Mammary epithelial cell (primary cell): Measurements from ENCODE around the gene NELFB.

Source experiments
- EZH2 ChIP-seq: IDR thresholded peaks from 2 replicates; pipeline ENCODE4 v1.6.1; 2012; ENCODE audit warnings: low read length, inconsistent platforms, borderline replicate concordance
- TF ChIP-seq, protein P1 (sequence below), 2 donors: IDR thresholded peaks in 1 of 2; conservative IDR thresholded peaks in 1 of 2; 2 replicates each; pipeline ENCODE4 v1.5.1; 2011 to 2012; ENCODE audit warnings: inconsistent platforms in 2 of 2, low read length in 2 of 2, mild to moderate bottlenecking in 2 of 2, control low read depth in 1 of 2, low read depth in 1 of 2; ENCODE audit not compliant: insufficient read depth in 1 of 2; ENCODE audit errors: extremely low read depth in 1 of 2

DNA sequence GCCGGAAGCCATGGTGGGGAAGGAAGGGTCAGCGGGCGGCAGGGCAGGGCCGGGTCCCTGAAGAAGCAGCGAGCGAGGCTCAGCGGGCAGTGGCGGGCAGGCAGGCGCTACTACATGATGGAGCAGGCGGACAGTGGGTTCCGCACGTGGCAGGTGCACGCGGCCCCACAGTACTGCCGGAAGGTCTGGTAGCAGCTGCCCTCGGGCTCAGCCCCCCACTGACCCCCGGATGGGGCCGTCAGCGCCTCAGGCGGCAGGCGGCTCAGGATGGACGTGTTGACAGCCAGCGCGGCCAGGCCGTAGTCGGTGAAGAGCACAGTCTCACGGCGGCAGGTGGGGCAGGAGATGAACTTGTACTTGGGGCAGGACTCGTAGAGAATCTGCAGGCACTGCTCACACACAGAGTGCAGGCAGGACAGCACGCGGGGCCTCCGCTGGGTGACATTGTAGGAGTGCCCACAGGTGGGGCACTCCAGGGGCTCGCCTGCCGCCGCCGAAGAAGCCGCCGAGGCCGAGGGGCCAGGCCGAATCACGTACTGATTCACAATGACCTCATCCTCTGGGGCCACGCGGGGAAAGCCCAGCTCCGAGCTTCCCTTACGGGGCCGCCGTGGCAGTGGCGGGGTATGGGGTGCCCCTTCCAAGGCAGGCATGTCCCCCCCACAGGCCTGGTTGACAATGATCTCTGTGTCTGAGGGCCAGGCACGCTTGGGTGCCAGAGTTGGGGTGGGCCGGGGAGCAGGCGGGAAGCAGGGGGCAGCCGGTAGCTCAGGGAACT, 34.6 kb upstream of the NELFB start:
- TF ChIP-seq, protein P1, sequence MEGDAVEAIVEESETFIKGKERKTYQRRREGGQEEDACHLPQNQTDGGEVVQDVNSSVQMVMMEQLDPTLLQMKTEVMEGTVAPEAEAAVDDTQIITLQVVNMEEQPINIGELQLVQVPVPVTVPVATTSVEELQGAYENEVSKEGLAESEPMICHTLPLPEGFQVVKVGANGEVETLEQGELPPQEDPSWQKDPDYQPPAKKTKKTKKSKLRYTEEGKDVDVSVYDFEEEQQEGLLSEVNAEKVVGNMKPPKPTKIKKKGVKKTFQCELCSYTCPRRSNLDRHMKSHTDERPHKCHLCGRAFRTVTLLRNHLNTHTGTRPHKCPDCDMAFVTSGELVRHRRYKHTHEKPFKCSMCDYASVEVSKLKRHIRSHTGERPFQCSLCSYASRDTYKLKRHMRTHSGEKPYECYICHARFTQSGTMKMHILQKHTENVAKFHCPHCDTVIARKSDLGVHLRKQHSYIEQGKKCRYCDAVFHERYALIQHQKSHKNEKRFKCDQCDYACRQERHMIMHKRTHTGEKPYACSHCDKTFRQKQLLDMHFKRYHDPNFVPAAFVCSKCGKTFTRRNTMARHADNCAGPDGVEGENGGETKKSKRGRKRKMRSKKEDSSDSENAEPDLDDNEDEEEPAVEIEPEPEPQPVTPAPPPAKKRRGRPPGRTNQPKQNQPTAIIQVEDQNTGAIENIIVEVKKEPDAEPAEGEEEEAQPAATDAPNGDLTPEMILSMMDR (conservative IDR thresholded peaks at IDR 0.05 in 1 of 2, IDR thresholded peaks at IDR 0.05 in 1 of 2; ENCODE audit: extremely low read depth in 1 of 2, insufficient read depth in 1 of 2, low read depth in 1 of 2, low read length in 2 of 2) = no peak
- no peak for TF ChIP-seq EZH2
